Neutrophil (primary cell): ENCODE measurements around the gene TPSD1.
"Not testable (repeated sequence)": the region's sequence is repeated elsewhere in the genome, so short reads cannot be mapped to it uniquely, and the experiment has no call there.

ENCODE experiments used
- H3K27ac ChIP-seq: fragments of 200-600 bp; sonication (generic); 2 replicates; pipeline ENCODE4 v1.5.1; 2016; ENCODE audit warnings: mild to moderate bottlenecking, moderate library complexity
- H3K27me3 ChIP-seq: fragments of 200-600 bp; sonication (generic); 2 replicates; pipeline ENCODE4 v1.6.0; 2016; ENCODE audit warnings: mild to moderate bottlenecking
- H3K36me3 ChIP-seq: fragments of 200-600 bp; sonication (generic); 2 replicates; pipeline ENCODE4 v1.5.1; 2017
- H3K4me1 ChIP-seq, 2 experiments: fragments of 200-600 bp in 1 of 2; sonication (generic) in 1 of 2; 1 replicate in 1 of 2; 2 replicates in 1 of 2; pipeline versions ENCODE4 v1.5.1 to v1.6.1; 2013 to 2016; ENCODE audit warnings: low read depth in 1 of 2, low read length in 1 of 2, mild to moderate bottlenecking in 1 of 2, moderate library complexity in 1 of 2; ENCODE audit not compliant: control insufficient read depth in 1 of 2, insufficient read depth in 1 of 2
- H3K4me3 ChIP-seq, 2 experiments: fragments of 200-600 bp in 1 of 2; sonication (generic) in 1 of 2; 1 replicate in 1 of 2; 2 replicates in 1 of 2; pipeline ENCODE4 v1.5.1; 2013 to 2016; ENCODE audit warnings: low read depth in 1 of 2, low read length in 1 of 2, mild to moderate bottlenecking in 1 of 2, moderate library complexity in 1 of 2
- H3K9me3 ChIP-seq: fragments of 200-600 bp; sonication (generic); 2 replicates; pipeline ENCODE4 v1.5.1; 2016
- TF ChIP-seq, protein P1 (sequence below): fragments of 200-600 bp; sonication (generic); IDR thresholded peaks from 2 replicates; pipeline ENCODE4 v1.5.1; 2016; ENCODE audit warnings: antibody characterized with exemption

The TPSD1 gene

DNA sequence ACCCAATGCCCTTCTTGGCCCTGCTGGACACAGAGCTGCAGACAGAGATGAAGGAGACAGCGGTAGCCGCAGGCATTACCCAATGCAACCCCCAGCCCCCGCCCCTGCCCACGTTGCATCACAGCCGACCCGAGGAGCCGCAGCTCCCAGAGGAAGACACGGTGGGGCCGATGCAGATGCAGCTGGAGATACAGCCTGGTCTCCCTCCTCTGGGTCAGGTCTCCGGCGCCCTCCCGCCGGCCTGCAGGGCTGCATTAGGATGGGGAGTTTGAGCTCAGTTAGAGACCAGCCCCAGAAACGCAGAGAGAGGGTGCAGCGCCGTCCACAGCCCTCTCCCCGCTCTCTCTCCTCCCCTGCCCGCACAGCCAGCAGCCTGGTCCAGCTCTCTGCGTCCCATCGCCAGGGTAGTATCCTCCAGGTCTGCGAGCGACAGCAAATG lies 34.2 kb downstream of the TPSD1 start:
- no peaks in the 10 kb centered on the region for H3K9me3 ChIP-seq
- H3K36me3 ChIP-seq, result no peaks in the 10 kb centered on the region
- H3K4me3 ChIP-seq, result no peak overlapping the region
- H3K27me3 ChIP-seq, result peaks cover 82% of the 10 kb centered on the region
- H3K4me1 ChIP-seq, result peaks cover 0 to 4% of the 10 kb centered on the region in 2 experiments
- H3K27ac ChIP-seq, result no peak overlapping the region
- TF ChIP-seq, protein P1, sequence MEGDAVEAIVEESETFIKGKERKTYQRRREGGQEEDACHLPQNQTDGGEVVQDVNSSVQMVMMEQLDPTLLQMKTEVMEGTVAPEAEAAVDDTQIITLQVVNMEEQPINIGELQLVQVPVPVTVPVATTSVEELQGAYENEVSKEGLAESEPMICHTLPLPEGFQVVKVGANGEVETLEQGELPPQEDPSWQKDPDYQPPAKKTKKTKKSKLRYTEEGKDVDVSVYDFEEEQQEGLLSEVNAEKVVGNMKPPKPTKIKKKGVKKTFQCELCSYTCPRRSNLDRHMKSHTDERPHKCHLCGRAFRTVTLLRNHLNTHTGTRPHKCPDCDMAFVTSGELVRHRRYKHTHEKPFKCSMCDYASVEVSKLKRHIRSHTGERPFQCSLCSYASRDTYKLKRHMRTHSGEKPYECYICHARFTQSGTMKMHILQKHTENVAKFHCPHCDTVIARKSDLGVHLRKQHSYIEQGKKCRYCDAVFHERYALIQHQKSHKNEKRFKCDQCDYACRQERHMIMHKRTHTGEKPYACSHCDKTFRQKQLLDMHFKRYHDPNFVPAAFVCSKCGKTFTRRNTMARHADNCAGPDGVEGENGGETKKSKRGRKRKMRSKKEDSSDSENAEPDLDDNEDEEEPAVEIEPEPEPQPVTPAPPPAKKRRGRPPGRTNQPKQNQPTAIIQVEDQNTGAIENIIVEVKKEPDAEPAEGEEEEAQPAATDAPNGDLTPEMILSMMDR, result no peak

DNA sequence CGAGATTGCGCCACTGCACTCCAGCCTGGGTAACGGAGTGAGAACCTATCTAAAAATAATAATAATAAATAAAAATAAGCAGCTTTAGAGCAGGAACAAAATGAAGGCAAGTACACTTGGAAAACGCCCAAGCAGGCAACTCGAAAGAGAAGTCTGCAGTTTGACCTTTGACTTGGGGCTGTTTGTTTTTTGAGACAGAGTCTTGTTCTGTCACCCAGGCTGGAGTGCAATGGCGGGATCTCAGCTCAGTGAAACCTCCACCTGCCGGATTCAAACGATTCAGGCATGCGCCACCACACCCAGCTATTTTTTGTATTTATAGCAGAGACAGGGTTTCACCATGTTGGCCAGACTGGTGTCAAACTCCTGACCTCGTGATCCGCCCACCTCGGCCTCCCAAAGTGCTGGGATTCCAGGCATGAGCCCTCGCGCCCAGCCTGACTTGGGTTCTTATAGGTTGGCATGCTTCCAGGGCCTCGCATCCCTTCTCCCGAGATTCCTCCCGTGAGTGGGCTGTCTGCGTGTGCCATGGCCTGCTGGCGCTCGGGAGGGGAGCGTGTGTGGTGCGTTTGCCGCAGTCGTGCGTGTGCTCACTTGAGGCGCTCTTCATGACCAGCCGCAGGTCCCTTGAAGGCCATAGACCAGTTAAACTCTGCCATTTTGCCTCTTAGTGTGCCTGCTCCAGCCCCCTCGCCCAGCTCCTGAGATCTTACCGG lies 35.1 kb downstream of the TPSD1 start:
- Histone ChIP-seq H3K4me3 (no peak overlapping the region), H3K9me3 (no peaks in the 10 kb centered on the region), H3K4me1 (peaks cover 0 to 4% of the 10 kb centered on the region in 2 experiments), H3K36me3 (no peaks in the 10 kb centered on the region), H3K27me3 (peaks cover 79% of the 10 kb centered on the region), H3K27ac (no peak overlapping the region)
- TF ChIP-seq, protein P1, result no peak

DNA sequence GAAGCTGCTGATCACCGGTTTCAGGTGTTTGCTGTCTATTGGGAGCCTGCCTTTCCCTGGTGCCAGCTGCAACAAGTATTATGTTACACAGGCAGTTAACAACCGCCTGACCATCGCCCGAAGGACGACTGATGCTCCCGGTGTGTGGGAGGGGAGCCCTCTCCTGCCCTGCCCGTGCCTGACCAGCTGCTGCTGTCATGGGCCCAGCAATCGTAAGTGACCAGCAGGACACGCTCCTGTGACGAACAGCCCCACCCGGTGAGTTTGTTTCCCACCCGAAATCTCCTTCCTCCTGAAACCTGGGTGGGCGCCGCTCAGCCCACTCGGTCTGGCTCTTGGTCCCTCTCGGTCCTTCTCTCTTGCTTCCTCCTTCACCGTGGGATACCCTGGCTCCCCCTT lies 35.7 kb downstream of the TPSD1 start:
- no peak overlapping the region for H3K27ac ChIP-seq
- H3K4me1 ChIP-seq, result peaks cover 0 to 4% of the 10 kb centered on the region in 2 experiments
- H3K36me3 ChIP-seq, result no peaks in the 10 kb centered on the region
- TF ChIP-seq, protein P1, result no peak
- no peaks in the 10 kb centered on the region for H3K9me3 ChIP-seq
- H3K27me3 ChIP-seq, result peaks cover 73% of the 10 kb centered on the region
- H3K4me3 ChIP-seq, result no peak overlapping the region

DNA sequence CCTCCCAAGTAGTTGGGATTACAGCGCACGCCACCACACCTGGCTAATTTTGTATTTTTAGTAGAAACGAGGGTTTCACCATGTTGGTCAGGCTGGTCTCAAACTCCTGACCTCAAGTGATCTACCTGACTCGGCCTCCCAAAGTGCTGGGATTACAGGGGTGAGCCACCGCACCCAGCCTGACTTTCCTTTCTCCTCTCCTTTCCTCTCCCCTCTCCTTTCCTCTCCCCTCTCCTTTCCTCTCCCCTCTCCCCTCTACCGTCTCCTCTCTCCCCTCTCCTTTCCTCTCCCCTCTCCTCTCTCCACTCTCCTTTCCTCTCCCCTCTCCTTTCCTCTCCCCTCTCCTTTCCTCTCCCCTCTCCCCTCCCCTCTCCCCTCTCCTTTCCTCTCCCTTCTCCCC lies 36.3 kb downstream of the TPSD1 start:
- not testable (repeated sequence) for H3K9me3 ChIP-seq, H3K4me1 ChIP-seq, H3K36me3 ChIP-seq, H3K27ac ChIP-seq, H3K4me3 ChIP-seq
- peaks cover 67% of the 10 kb centered on the region for H3K27me3 ChIP-seq

DNA sequence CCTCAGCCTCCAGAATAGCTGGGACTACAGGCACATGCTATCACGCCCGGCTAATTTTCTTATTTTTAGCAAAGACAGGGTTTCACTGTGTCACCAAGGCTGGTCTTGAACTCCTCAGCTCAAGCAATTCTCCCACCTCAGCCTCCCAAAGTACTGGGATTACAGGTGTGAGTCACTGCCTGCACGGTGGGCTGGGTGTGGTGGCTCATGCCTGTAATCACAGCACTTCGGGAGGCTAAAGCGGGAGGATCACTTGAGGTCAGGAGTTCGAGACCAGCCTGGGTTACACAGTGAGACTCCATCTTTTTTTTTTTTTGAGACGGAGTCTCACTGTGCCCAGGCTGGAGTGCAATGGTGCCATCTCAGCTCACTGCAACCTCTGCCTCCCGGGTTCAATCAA lies 36.9 kb downstream of the TPSD1 start:
- not testable (repeated sequence) for H3K4me3 ChIP-seq, H3K36me3 ChIP-seq, H3K27ac ChIP-seq, H3K9me3 ChIP-seq, H3K4me1 ChIP-seq
- H3K27me3 ChIP-seq, result peaks cover 61% of the 10 kb centered on the region

DNA sequence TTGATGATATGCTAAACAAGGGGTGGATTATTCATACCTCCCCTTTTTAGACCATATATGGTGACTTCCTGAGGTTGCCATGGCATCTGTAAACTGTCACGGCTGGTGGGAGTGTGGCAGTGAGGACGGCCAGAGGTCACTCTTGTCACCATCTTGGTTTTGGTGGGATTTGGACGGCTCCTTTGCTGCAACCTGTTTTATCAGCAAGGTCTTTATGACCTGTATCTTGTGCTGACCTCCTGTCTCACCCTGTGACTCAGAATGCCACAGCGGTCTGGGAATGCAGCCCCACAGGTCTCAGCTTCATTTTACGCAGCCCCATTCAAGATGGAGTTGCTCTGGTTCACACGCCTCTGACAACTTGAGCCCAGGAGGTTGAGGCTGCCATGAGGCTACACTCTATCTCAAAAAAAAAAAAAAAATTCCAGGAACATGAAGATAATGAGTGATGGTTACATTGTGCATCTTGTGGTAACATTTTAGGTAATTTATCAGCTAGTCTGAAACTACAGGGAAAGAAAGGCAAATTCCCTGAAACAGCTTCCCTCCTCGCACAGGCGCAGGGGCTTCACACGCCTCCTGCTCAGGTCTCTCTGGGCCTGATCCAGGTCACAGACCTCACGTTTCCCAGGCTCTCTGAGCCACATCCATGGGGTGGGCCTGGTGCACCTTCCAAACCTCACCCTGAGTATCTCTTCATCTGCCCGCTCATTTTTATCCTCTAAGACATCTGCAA lies 38.2 kb downstream of the TPSD1 start:
- no peaks in the 10 kb centered on the region for H3K9me3 ChIP-seq
- TF ChIP-seq, protein P1, result no peak
- peaks cover 48% of the 10 kb centered on the region for H3K27me3 ChIP-seq
- peaks cover 0 to 4% of the 10 kb centered on the region in 2 experiments for H3K4me1 ChIP-seq
- H3K27ac ChIP-seq, result no peak overlapping the region
- H3K4me3 ChIP-seq, result no peak overlapping the region
- no peaks in the 10 kb centered on the region for H3K36me3 ChIP-seq
